GM12878 (cell line): ENCODE measurements around the gene INF2. TPM values are rescaled to one million over a fixed set of nuclear protein-coding genes. Genes with fewer than 3 reads are reported as not detected.

Experiments used
- ATAC-seq: fragments of 200-7000 bp; cut with Tn5 transposase; 3 replicates; pipeline ENCODE4 v1.9.1; 2020; ENCODE audit warnings: mild to moderate bottlenecking, moderate library complexity
- BruUV-seq: library from RNA; stranded (reverse); fragments of 400-500 nt; replicated peaks from 2 replicates; lab custom pipeline; 2021; lab: Mats Ljungman, UMichigan
- CTCF ChIA-PET: fragments of 300-600 bp; sonication (Branson Sonifier 250); formaldehyde crosslinking; extraction: SDS; loops from one replicate; lab custom pipeline; 2021; ENCODE audit warnings: inconsistent platforms; lab: Yijun Ruan, JAX
- POLR2A ChIA-PET: fragments of 350-600 bp; formaldehyde crosslinking; extraction: SDS; loops from one replicate; lab custom pipeline; 2021; ENCODE audit warnings: inconsistent platforms; lab: Charles Lee
- RAD21 ChIA-PET: fragments of 300-600 bp; sonication (Branson Sonifier 250); formaldehyde crosslinking; loops from one replicate; lab custom pipeline; 2023; ENCODE audit warnings: antibody characterized with exemption; ENCODE audit not compliant: unreplicated experiment; lab: Charles Lee
- SMC1A ChIA-PET: fragments of 300-600 bp; sonication (Branson Sonifier 250); formaldehyde crosslinking; loops from one replicate; lab custom pipeline; 2023; ENCODE audit not compliant: unreplicated experiment, uncharacterized antibody; lab: Charles Lee
- DNase-seq: peaks from one replicate; pipeline ENCODE4 v3.0.0-alpha.2; 2011; ENCODE audit warnings: low read depth, low spot score
- FAIRE-seq: peaks from 3 replicates; lab custom pipeline; 2011; peaks lifted over from hg19 to GRCh38; lab: Jason Lieb, UNC
- H2AFZ ChIP-seq: 2 replicates; pipeline ENCODE4 v1.6.0; 2011; ENCODE audit warnings: low read depth, low read length, control low read depth; ENCODE audit not compliant: control insufficient read depth
- H3K27ac ChIP-seq: 2 replicates; pipeline ENCODE4 v1.5.1; 2011; ENCODE audit warnings: control low read depth; ENCODE audit not compliant: control insufficient read depth, insufficient read depth
- H3K27me3 ChIP-seq, 2 experiments: replicated peaks in 1 of 2; 2 replicates each; pipeline versions ENCODE4 v1.6.0 to v1.6.1; 2011; ENCODE audit warnings: low read length in 1 of 2; ENCODE audit not compliant: control insufficient read depth in 2 of 2, insufficient read depth in 2 of 2
- H3K36me3 ChIP-seq, 2 experiments: 2 replicates each; pipeline ENCODE4 v1.5.1; 2011; ENCODE audit warnings: low read length in 1 of 2; ENCODE audit not compliant: control insufficient read depth in 2 of 2, insufficient read depth in 2 of 2
- H3K4me1 ChIP-seq: 2 replicates; pipeline ENCODE4 v1.6.1; 2011; ENCODE audit warnings: mild to moderate bottlenecking, low read length, moderate library complexity, mixed read lengths; ENCODE audit not compliant: control insufficient read depth, insufficient read depth
- H3K4me2 ChIP-seq: 2 replicates; pipeline ENCODE4 v1.6.0; 2011; ENCODE audit warnings: control low read depth; ENCODE audit not compliant: control insufficient read depth, insufficient read depth
- H3K4me3 ChIP-seq: fragments of 200-600 bp; sonication (generic); 2 replicates; pipeline ENCODE4 v1.5.1; 2016
- H3K79me2 ChIP-seq: 2 replicates; pipeline ENCODE4 v1.6.0; 2011; ENCODE audit warnings: low read length; ENCODE audit not compliant: control insufficient read depth, insufficient read depth
- H3K9ac ChIP-seq: 2 replicates; pipeline ENCODE4 v1.8.0; 2011; ENCODE audit warnings: low read length, control low read depth, mixed read lengths; ENCODE audit not compliant: control insufficient read depth, insufficient read depth
- H3K9me3 ChIP-seq: replicated peaks from 3 replicates; pipeline ENCODE4 v1.5.1; 2011; ENCODE audit warnings: mild to moderate bottlenecking, low read length; ENCODE audit not compliant: control insufficient read depth, insufficient read depth
- H4K20me1 ChIP-seq: 2 replicates; pipeline ENCODE4 v1.6.0; 2011; ENCODE audit not compliant: control insufficient read depth, insufficient read depth
- CBFB ChIP-seq: IDR thresholded peaks from 2 replicates; pipeline ENCODE4 v1.6.1; 2016; ENCODE audit warnings: antibody characterized with exemption, low read depth
- JUND ChIP-seq: IDR thresholded peaks from 2 replicates; pipeline ENCODE4 v1.6.1; 2012; ENCODE audit warnings: low read depth, mild to moderate bottlenecking, low read length, improper control_type of control experiment, moderate library complexity
- MTA3 ChIP-seq: IDR thresholded peaks from 2 replicates; pipeline ENCODE4 v1.6.1; 2012; ENCODE audit warnings: low read length, inconsistent platforms, borderline replicate concordance
- NR2C2 ChIP-seq: IDR thresholded peaks from 2 replicates; pipeline ENCODE4 v1.6.1; 2011; ENCODE audit warnings: borderline replicate concordance, low read depth; ENCODE audit not compliant: control insufficient read depth, insufficient read length
- NR2F1 ChIP-seq: fragments of 450-650 bp; conservative IDR thresholded peaks from 2 replicates; pipeline ENCODE4 v1.6.1; 2017; ENCODE audit warnings: mild to moderate bottlenecking
- PAX8 ChIP-seq: fragments of 450-650 bp; IDR thresholded peaks from 2 replicates; pipeline ENCODE4 v1.6.1; 2017; ENCODE audit warnings: mild to moderate bottlenecking, moderate library complexity
- WGBS: methylation state at CpG from one replicate; pipeline ENCODE4 v1.1.6; 2016; ENCODE audit warnings: low lambda C conversion rate; ENCODE audit not compliant: insufficient replicate concordance, insufficient coverage; ENCODE audit errors: missing lambda C conversion rate; 5-methylcytosine and 5-hydroxymethylcytosine counted together
- in situ Hi-C: fragments of 300-500 bp; cut with MboI; formaldehyde crosslinking; loops from 9 replicates; pipeline ENCODE4 v1.14.3; 2018; ENCODE audit warnings: mixed read lengths
- intact Hi-C: fragments of 100-400 bp; cut with micrococcal nuclease; formaldehyde crosslinking; loops from one replicate; pipeline ENCODE4 v1.14.2; 2022; ENCODE audit not compliant: unreplicated experiment
- polyA plus RNA-seq, 11 experiments: library from polyadenylated mRNA; depleted of rRNA in 4 of 11; unstranded in 6 of 11; stranded (reverse) in 5 of 11; fragments of >200 nt; fragmentation: Nextera tagmentation in 4 of 11; fragmentation: Illumina TruSeq in 1 of 11; extraction: Ambion mirVana in 4 of 11; extraction: Trizol in 1 of 11; gene quantifications; 1 replicate in 1 of 11; 2 replicates in 10 of 11; pipeline versions ENCODE4 v1.2.1 to v1.2.3, GENCODE V29; 2011 to 2016; ENCODE audit warnings: inconsistent platforms in 2 of 11, missing spikeins in 2 of 11, low read depth in 1 of 11
- total RNA-seq, 4 experiments: library from RNA; depleted of rRNA in 3 of 4; stranded (reverse); fragments of >200 nt in 3 of 4; fragmentation: Illumina TruSeq in 1 of 4; extraction: Trizol in 1 of 4; gene quantifications; 2 replicates each; pipeline versions ENCODE4 v1.2.1 to v1.2.3, GENCODE V29; 2013 to 2021
- TF ChIP-seq, protein P1 (sequence below): fragments of 150-350 bp; IDR thresholded peaks from 2 replicates; pipeline ENCODE4 v1.6.1; 2014; ENCODE audit warnings: mild to moderate bottlenecking, low read depth, low read length
- TF ChIP-seq, protein P2 (sequence below): fragments of 450-650 bp; IDR thresholded peaks from 2 replicates; pipeline ENCODE4 v1.6.1; 2018; ENCODE audit warnings: mild to moderate bottlenecking, low read depth, moderate library complexity; ENCODE audit not compliant: partially characterized antibody

Gene INF2
- total and polyA plus RNA-seq, 10 of the 15 experiments (the other 5 are each of a cell fraction or from before 2014, with no cell fraction given): 0.72 to 43.2 (median 8.3) TPM

DNA sequence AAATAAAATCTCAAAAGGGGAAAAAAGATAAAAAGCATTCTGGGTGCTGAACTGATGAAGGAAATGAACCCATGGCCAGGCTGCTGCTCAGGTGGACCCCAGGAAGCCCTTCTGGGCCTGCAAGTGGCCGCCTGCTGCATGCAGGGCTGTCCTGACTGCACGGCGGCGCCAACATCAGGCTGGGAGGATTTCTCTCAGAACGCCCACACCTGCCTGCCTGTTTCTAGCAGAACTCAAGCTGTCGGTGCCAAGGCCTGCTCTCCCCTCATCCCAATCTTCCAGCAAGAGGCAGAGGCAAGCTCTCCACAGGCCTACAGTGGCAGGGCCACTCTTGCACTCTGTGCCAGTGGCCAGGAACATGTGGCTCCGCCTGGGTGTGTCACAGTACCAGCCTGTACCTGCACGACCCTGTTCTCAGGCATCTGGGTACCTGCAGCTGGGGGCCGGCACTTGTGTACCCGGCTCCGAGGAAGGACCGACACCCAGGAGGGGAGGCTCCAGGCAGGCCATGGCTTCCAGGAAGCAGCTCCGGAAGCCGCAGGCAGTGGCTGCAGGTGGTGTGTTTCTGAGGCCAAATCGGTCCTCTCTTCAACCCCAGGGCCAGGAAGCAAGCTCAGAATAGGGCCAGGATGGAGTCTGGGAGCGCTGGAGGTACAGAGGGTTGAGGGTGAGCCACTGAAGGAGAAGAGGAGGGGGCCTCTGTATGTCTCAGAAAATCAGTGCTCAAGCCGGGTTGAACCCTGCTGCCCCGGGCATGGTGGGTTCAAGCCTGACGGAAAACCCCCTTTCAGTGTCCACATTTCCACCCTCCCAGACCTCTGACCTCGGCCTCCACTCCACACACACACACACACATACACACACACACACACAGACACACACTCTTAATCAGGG is 2.5 kb upstream of the INF2 start:
- DNase-seq (no peak), FAIRE-seq (no peak), ATAC-seq (no peak)
- Histone ChIP-seq H3K4me1 (peaks cover 14% of the 10 kb centered on the region), H3K4me2 (no peak overlapping the region), H4K20me1 (no peaks in the 10 kb centered on the region), H2AFZ (no peak overlapping the region), H3K4me3 (no peak overlapping the region), H3K79me2 (peaks cover 18% of the 10 kb centered on the region), H3K9ac (no peak overlapping the region), H3K9me3 (no peaks in the 10 kb centered on the region), H3K36me3 (no peaks in the 10 kb centered on the region), H3K27ac (no peak overlapping the region), H3K27me3 (no peaks in the 10 kb centered on the region)
- TF ChIP-seq JUND: no peak
- TF ChIP-seq NR2F1: peak; percentile 33; the same call in 1 of the 2 replicates
- in situ Hi-C loops (no loop called here), intact Hi-C loops (no loop called here)
- WGBS: 74% methylated on average over 17 of the region's 20 CpGs
- no TSS peak for BruUV-seq
- ChIA-PET POLR2A (no interaction called here), SMC1A (interaction anchor here (1.1 kb wide), 1 partner anchor 9 kb away, joined by 3 read pairs; no protein-coding TSS in a partner anchor), CTCF (no interaction called here), RAD21 (no interaction called here)

DNA sequence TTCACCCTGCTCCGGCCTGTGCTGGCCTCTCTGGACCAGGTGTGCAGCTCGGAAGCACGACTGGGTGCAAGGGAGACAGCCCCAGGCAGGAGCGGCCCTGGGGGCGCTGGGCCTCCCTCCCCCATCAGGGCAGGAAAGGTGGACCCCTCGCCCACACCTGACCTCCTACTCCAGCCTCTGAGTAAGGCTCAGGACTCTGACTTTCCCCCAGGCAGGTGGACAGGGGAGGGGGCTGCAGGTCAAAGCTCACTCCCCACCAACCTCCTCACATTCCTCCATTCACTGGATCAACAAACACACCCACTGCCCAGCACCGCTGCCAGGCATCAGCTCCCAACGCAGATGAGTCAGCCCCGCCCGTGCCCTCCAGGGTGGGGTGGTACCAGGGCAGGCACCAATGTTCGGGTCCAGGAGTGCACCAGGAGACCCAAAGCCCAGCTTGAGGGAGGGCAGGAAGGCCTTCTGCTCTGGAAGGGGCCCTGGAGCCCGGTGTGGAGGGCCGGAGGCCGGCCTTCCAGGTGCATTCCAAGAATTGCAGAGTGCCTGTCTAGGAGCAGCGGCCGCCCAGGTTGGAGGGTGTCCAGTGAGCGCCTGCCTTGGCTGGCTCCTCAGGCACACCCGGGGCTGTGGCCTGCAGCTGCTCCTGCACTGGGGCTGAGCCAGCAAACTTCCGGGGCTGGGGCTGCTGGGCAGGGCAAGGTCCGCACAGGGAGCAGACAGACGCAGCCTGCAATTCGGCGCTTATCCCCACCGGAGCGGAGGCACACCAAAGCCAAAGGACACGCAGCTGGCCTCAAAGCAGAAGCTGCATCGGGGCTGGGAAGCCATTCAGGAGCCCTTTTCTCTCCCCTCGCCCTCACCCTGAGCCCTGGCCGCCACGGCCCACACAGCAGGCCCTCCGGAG is 1.6 kb upstream of the INF2 start:
- Histone ChIP-seq H3K79me2 (peaks cover 25% of the 10 kb centered on the region), H3K27me3 (no peaks in the 10 kb centered on the region), H3K9ac (no peak overlapping the region), H4K20me1 (no peaks in the 10 kb centered on the region), H3K36me3 (no peaks in the 10 kb centered on the region), H3K4me3 (no peak overlapping the region), H2AFZ (no peak overlapping the region), H3K4me1 (peaks cover 13% of the 10 kb centered on the region), H3K9me3 (no peaks in the 10 kb centered on the region), H3K4me2 (no peak overlapping the region), H3K27ac (no peak overlapping the region)
- FAIRE-seq: no peak
- intact Hi-C loops: no loop called here
- ChIA-PET RAD21 (interaction anchor here (1.1 kb wide), 1 partner anchor 10 kb away, joined by 3 read pairs; no protein-coding TSS in a partner anchor), CTCF (interaction anchor here (1.3 kb wide), 1 partner anchor 10 kb away, joined by 3 read pairs; no protein-coding TSS in a partner anchor), POLR2A (interaction anchor here (0.5 to 1.7 kb wide), 2 partner anchors 9 to 1059 kb away, joined by 3 to 5 read pairs; partner anchors contain the start of gene KLC1), SMC1A (interaction anchor here (0.7 kb wide), 1 partner anchor 10 kb away, joined by 4 read pairs; no protein-coding TSS in a partner anchor)
- in situ Hi-C loops: no loop called here
- no peak for DNase-seq
- 87% methylated on average over 30 of the region's 31 CpGs for WGBS
- no TSS peak for BruUV-seq
- no peak for ATAC-seq
- TF ChIP-seq, protein P1, sequence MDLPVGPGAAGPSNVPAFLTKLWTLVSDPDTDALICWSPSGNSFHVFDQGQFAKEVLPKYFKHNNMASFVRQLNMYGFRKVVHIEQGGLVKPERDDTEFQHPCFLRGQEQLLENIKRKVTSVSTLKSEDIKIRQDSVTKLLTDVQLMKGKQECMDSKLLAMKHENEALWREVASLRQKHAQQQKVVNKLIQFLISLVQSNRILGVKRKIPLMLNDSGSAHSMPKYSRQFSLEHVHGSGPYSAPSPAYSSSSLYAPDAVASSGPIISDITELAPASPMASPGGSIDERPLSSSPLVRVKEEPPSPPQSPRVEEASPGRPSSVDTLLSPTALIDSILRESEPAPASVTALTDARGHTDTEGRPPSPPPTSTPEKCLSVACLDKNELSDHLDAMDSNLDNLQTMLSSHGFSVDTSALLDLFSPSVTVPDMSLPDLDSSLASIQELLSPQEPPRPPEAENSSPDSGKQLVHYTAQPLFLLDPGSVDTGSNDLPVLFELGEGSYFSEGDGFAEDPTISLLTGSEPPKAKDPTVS: no peak
- TF ChIP-seq NR2C2 (no peak), PAX8 (no peak), MTA3 (no peak), CBFB (no peak)
- TF ChIP-seq, protein P2, sequence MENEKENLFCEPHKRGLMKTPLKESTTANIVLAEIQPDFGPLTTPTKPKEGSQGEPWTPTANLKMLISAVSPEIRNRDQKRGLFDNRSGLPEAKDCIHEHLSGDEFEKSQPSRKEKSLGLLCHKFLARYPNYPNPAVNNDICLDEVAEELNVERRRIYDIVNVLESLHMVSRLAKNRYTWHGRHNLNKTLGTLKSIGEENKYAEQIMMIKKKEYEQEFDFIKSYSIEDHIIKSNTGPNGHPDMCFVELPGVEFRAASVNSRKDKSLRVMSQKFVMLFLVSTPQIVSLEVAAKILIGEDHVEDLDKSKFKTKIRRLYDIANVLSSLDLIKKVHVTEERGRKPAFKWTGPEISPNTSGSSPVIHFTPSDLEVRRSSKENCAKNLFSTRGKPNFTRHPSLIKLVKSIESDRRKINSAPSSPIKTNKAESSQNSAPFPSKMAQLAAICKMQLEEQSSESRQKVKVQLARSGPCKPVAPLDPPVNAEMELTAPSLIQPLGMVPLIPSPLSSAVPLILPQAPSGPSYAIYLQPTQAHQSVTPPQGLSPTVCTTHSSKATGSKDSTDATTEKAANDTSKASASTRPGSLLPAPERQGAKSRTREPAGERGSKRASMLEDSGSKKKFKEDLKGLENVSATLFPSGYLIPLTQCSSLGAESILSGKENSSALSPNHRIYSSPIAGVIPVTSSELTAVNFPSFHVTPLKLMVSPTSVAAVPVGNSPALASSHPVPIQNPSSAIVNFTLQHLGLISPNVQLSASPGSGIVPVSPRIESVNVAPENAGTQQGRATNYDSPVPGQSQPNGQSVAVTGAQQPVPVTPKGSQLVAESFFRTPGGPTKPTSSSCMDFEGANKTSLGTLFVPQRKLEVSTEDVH: no peak
